ENCODE results near the gene POLE3. TPM values are rescaled to one million over a fixed set of nuclear protein-coding genes. Genes with fewer than 3 reads are reported as not detected.

Gene POLE3
- total and polyA plus RNA-seq, 9 of the 15 experiments (the other 6 are each of a cell fraction or from before 2014, with no cell fraction given): 52.6 to 179 (median 110) TPM

GRCh38 chr9:113410207-113410864 lies at the start of gene POLE3, which contains the start of gene C9orf43 (continued):
- TF ChIP-seq TGIF2 (CRISPR knock-in tag; IDR thresholded peaks at IDR 0.05) (no peak), HMG20B (CRISPR knock-in tag; IDR thresholded peaks at IDR 0.05) (no peak), ZNF318 (IDR thresholded peaks at IDR 0.05; ENCODE audit: borderline replicate concordance in 1 of 2, low read depth in 1 of 2) (peak in 1 of 2 experiments; percentile 53; a peak in 1 of 4 replicates), GTF2E2 (tag; IDR thresholded peaks at IDR 0.05) (peak; percentile 75; the same call in 1 of the 2 replicates), GTF2B (IDR thresholded peaks at IDR 0.05; ENCODE audit: extremely low read depth, insufficient read length) (no peak), HOMEZ (CRISPR knock-in tag; IDR thresholded peaks at IDR 0.05) (no peak), CBX3 (IDR thresholded peaks at IDR 0.05; ENCODE audit: borderline replicate concordance in 1 of 2, low read length in 2 of 2) (peak in 1 of 2 experiments; percentile 75; a peak in 1 of 3 replicates), ZNF76 (CRISPR knock-in tag; IDR thresholded peaks at IDR 0.05; ENCODE audit: borderline replicate concordance) (peak; percentile 55; the same call in 1 of the 2 replicates), ARID3A (IDR thresholded peaks at IDR 0.05; ENCODE audit: borderline replicate concordance, low read depth, low read length) (0 out of 2 replicates have a peak, but pooled peaks have one; percentile 41), MITF (IDR thresholded peaks at IDR 0.05) (0 out of 2 replicates have a peak, but pooled peaks have one; percentile 32), SRSF3 (IDR thresholded peaks at IDR 0.05; ENCODE audit: insufficient read depth, low read length) (no peak)
